CD8-positive, alpha-beta memory T cell (primary cell): ENCODE measurements around the gene SNRK. TPM values are rescaled to one million over a fixed set of nuclear protein-coding genes. Genes with fewer than 3 reads are reported as not detected.

Experiments used
- CTCF ChIA-PET: fragments of 350-600 bp; sonication (Branson Sonifier 250); formaldehyde crosslinking; loops from one replicate; lab custom pipeline; 2021; ENCODE audit warnings: antibody characterized with exemption; lab: Charles Lee
- POLR2A ChIA-PET: fragments of 350-600 bp; sonication (Branson Sonifier 250); formaldehyde crosslinking; loops from one replicate; lab custom pipeline; 2021; ENCODE audit warnings: antibody characterized with exemption; lab: Charles Lee
- DNase-seq, 5 donors: peaks; one replicate each; pipeline versions ENCODE4 v3.0.0 to v3.0.0-alpha.2; 2020 to 2022; ENCODE audit warnings: mixed read lengths in 1 of 5
- H3K27ac ChIP-seq: one replicate; pipeline ENCODE4 v1.7.0; 2013; ENCODE audit warnings: low read depth, mild to moderate bottlenecking, low read length, moderate library complexity
- H3K27me3 ChIP-seq: 2 replicates; pipeline ENCODE4 v1.7.0; 2013; ENCODE audit warnings: low read length, mild to moderate bottlenecking; ENCODE audit not compliant: insufficient read depth, poor library complexity, severe bottlenecking
- H3K36me3 ChIP-seq: 2 replicates; pipeline ENCODE4 v1.7.0; 2013; ENCODE audit warnings: mild to moderate bottlenecking, low read length, moderate library complexity; ENCODE audit not compliant: insufficient read depth
- H3K4me1 ChIP-seq: 2 replicates; pipeline ENCODE4 v1.7.0; 2013; ENCODE audit warnings: mild to moderate bottlenecking, low read length, moderate library complexity; ENCODE audit not compliant: insufficient read depth
- H3K4me3 ChIP-seq: 2 replicates; pipeline ENCODE4 v1.7.0; 2013; ENCODE audit warnings: mild to moderate bottlenecking, low read length
- H3K9me3 ChIP-seq: 2 replicates; pipeline ENCODE4 v1.7.0; 2013; ENCODE audit warnings: mild to moderate bottlenecking, low read length
- H3K27ac Mint-ChIP-seq, 8 donors: one replicate each; pipeline ENCODE4 v1.8.0; 2020 to 2021; ENCODE audit warnings: mixed read lengths in 8 of 8, mild to moderate bottlenecking in 6 of 8, inconsistent platforms in 3 of 8, moderate library complexity in 3 of 8
- H3K27me3 Mint-ChIP-seq, 2 donors: one replicate each; pipeline ENCODE4 v1.8.0; 2020 to 2021; ENCODE audit warnings: mixed read lengths in 2 of 2, mild to moderate bottlenecking in 1 of 2, moderate library complexity in 1 of 2
- H3K36me3 Mint-ChIP-seq, 3 donors: one replicate each; pipeline ENCODE4 v1.8.0; 2020 to 2021; ENCODE audit warnings: mixed read lengths in 3 of 3, inconsistent platforms in 1 of 3, mild to moderate bottlenecking in 1 of 3
- H3K4me1 Mint-ChIP-seq, 3 donors: one replicate each; pipeline ENCODE4 v1.8.0; 2020 to 2021; ENCODE audit warnings: mixed read lengths in 3 of 3, inconsistent platforms in 1 of 3, mild to moderate bottlenecking in 1 of 3
- H3K4me3 Mint-ChIP-seq, 7 donors: one replicate each; pipeline ENCODE4 v1.8.0; 2020 to 2021; ENCODE audit warnings: mixed read lengths in 7 of 7, mild to moderate bottlenecking in 6 of 7, moderate library complexity in 4 of 7, inconsistent platforms in 2 of 7
- H3K9me3 Mint-ChIP-seq, 5 donors: one replicate each; pipeline ENCODE4 v1.8.0; 2020 to 2022; ENCODE audit warnings: mixed read lengths in 5 of 5, mild to moderate bottlenecking in 3 of 5, moderate library complexity in 2 of 5, inconsistent platforms in 1 of 5
- polyA plus RNA-seq: library from polyadenylated mRNA; unstranded; fragments of 300-500 nt; fragmentation: Illumina TruSeq; gene quantifications from one replicate; pipeline ENCODE4 v1.2.3, GENCODE V29; 2021
- total RNA-seq, 2 experiments: library from RNA; stranded (reverse); gene quantifications; one replicate each; pipeline ENCODE4 v1.2.3, GENCODE V29; 2021

Gene SNRK
- total and polyA plus RNA-seq, 3 experiments from 2014 or later = 34.2 to 55.1 (median 35.9) TPM

- CTCF ChIA-PET = no interaction called here
- H3K9me3 ChIP-seq = no peaks in the 10 kb centered on the region
- no peak overlapping the region for H3K4me3 ChIP-seq
- Mint-ChIP-seq H3K4me1 (peaks cover 0 to 8% (median 0%) of the 10 kb centered on the region in 3 donors), H3K4me3 (no peak overlapping the region), H3K27me3 (no peaks in the 10 kb centered on the region), H3K27ac (no peak overlapping the region), H3K36me3 (peaks cover 0 to 7% (median 0%) of the 10 kb centered on the region in 3 donors), H3K9me3 (no peaks in the 10 kb centered on the region)
- no peak overlapping the region for H3K27ac ChIP-seq
- H3K4me1 ChIP-seq = no peaks in the 10 kb centered on the region
- no peaks in the 10 kb centered on the region for H3K27me3 ChIP-seq
- no peak for DNase-seq
- H3K36me3 ChIP-seq = no peaks in the 10 kb centered on the region
- POLR2A ChIA-PET = no interaction called here
Observed at GRCh38 chr3:43279082-43279481, 7.3 kb upstream of the SNRK start.

- Mint-ChIP-seq H3K4me1 (peaks cover 0 to 8% (median 0%) of the 10 kb centered on the region in 3 donors), H3K36me3 (peaks cover 0 to 7% (median 0%) of the 10 kb centered on the region in 3 donors), H3K27ac (no peak overlapping the region), H3K4me3 (peak overlapping the region in 1 of 7 donors; percentile 32), H3K9me3 (no peaks in the 10 kb centered on the region), H3K27me3 (no peaks in the 10 kb centered on the region)
- Histone ChIP-seq H3K27me3 (no peaks in the 10 kb centered on the region), H3K4me1 (no peaks in the 10 kb centered on the region), H3K27ac (no peak overlapping the region), H3K9me3 (no peaks in the 10 kb centered on the region), H3K36me3 (no peaks in the 10 kb centered on the region), H3K4me3 (no peak overlapping the region)
- no peak for DNase-seq
- ChIA-PET POLR2A (no interaction called here), CTCF (interaction anchor here (0.7 kb wide), 1 partner anchor 56 kb away, joined by 4 read pairs; no protein-coding TSS in a partner anchor)
Observed at GRCh38 chr3:43279532-43279931, 6.8 kb upstream of the SNRK start.

- CTCF ChIA-PET = no interaction called here
- peaks cover 2 to 12% (median 4%) of the 10 kb centered on the region in 3 donors for H3K4me1 Mint-ChIP-seq
Observed at GRCh38 chr3:43281020-43281419, 5.3 kb upstream of the SNRK start.

GRCh38 chr3:43284171-43284570, 2.2 kb upstream of the SNRK start:
- Mint-ChIP-seq H3K9me3 (no peaks in the 10 kb centered on the region), H3K36me3 (peaks cover 5 to 22% (median 12%) of the 10 kb centered on the region in 3 donors), H3K27me3 (peaks cover 0 to 1% of the 10 kb centered on the region in 2 donors), H3K4me3 (peak overlapping the region in 2 of 7 donors; percentile 52 to 66), H3K4me1 (peaks cover 12 to 16% (median 15%) of the 10 kb centered on the region in 3 donors), H3K27ac (peak overlapping the region in 5 of 8 donors; percentile 9 to 99 (median 50))
- no peak overlapping the region for H3K27ac ChIP-seq
- peaks cover 11% of the 10 kb centered on the region for H3K4me1 ChIP-seq
- no peak overlapping the region for H3K4me3 ChIP-seq
- no peaks in the 10 kb centered on the region for H3K9me3 ChIP-seq
- H3K36me3 ChIP-seq = no peaks in the 10 kb centered on the region
- ChIA-PET POLR2A (no interaction called here), CTCF (no interaction called here)
- H3K27me3 ChIP-seq = no peaks in the 10 kb centered on the region
- no peak for DNase-seq

More at GRCh38 chr3:43281020-43281419, 5.3 kb upstream of the SNRK start:
- Mint-ChIP-seq H3K27me3 (no peaks in the 10 kb centered on the region), H3K4me3 (peak overlapping the region in 1 of 7 donors; percentile 33), H3K27ac (no peak overlapping the region), H3K9me3 (no peaks in the 10 kb centered on the region), H3K36me3 (peaks cover 0 to 7% (median 0%) of the 10 kb centered on the region in 3 donors)
- H3K27me3 ChIP-seq = no peaks in the 10 kb centered on the region
- peaks cover 6% of the 10 kb centered on the region for H3K4me1 ChIP-seq
- no peak overlapping the region for H3K4me3 ChIP-seq
- no peak overlapping the region for H3K27ac ChIP-seq
- POLR2A ChIA-PET = no interaction called here
- no peaks in the 10 kb centered on the region for H3K9me3 ChIP-seq
- no peak for DNase-seq
- H3K36me3 ChIP-seq = no peaks in the 10 kb centered on the region

GRCh38 chr3:43285644-43286043, 696 bp upstream of the SNRK start:
- no peak overlapping the region for H3K4me3 ChIP-seq
- H3K9me3 ChIP-seq = no peaks in the 10 kb centered on the region
- no peak overlapping the region for H3K27ac ChIP-seq
- no peaks in the 10 kb centered on the region for H3K9me3 Mint-ChIP-seq
- peaks cover 6 to 34% (median 13%) of the 10 kb centered on the region in 3 donors for H3K36me3 Mint-ChIP-seq
- peaks cover 26% of the 10 kb centered on the region for H3K4me1 ChIP-seq
- no peaks in the 10 kb centered on the region for H3K36me3 ChIP-seq
- CTCF ChIA-PET = interaction anchor here (0.9 to 2.8 kb wide), 8 partner anchors 11 to 200 kb away, joined by 3 to 12 read pairs (median 5); no protein-coding TSS in a partner anchor
- peak overlapping the region; percentile 42 to 100 (median 100) for H3K27ac Mint-ChIP-seq
- H3K4me1 Mint-ChIP-seq = peaks cover 25 to 31% (median 30%) of the 10 kb centered on the region in 3 donors
- H3K27me3 Mint-ChIP-seq = peaks cover 0 to 1% of the 10 kb centered on the region in 2 donors
- H3K27me3 ChIP-seq = no peaks in the 10 kb centered on the region
- DNase-seq = no peak
- peak overlapping the region; percentile 98 to 100 (median 99) for H3K4me3 Mint-ChIP-seq
- POLR2A ChIA-PET = interaction anchor here (0.6 to 2.3 kb wide), 6 partner anchors 12 to 103 kb away, joined by 3 to 29 read pairs (median 4); no protein-coding TSS in a partner anchor

- peak overlapping the region; percentile 82 for H3K27ac ChIP-seq
- H3K4me1 Mint-ChIP-seq = peaks cover 39 to 44% (median 43%) of the 10 kb centered on the region in 3 donors
Observed at GRCh38 chr3:43286841-43287499, 630 bp downstream of the SNRK start.

GRCh38 chr3:43287500-43287873, 1.1 kb downstream of the SNRK start:
- Mint-ChIP-seq H3K36me3 (peaks cover 6 to 50% (median 16%) of the 10 kb centered on the region in 3 donors), H3K27me3 (peaks cover 0 to 1% of the 10 kb centered on the region in 2 donors), H3K9me3 (no peaks in the 10 kb centered on the region), H3K4me3 (peak overlapping the region; percentile 92 to 100 (median 97)), H3K27ac (peak overlapping the region; percentile 96 to 99 (median 98)), H3K4me1 (peaks cover 44 to 50% (median 48%) of the 10 kb centered on the region in 3 donors)
- Histone ChIP-seq H3K27me3 (no peaks in the 10 kb centered on the region), H3K27ac (peak overlapping the region; percentile 82), H3K4me3 (peak overlapping the region; percentile 94), H3K9me3 (no peaks in the 10 kb centered on the region), H3K36me3 (no peaks in the 10 kb centered on the region), H3K4me1 (peaks cover 44% of the 10 kb centered on the region)
- ChIA-PET CTCF (interaction anchor here (1.0 to 2.2 kb wide), 4 partner anchors 9 to 123 kb away, joined by 3 to 12 read pairs (median 6); no protein-coding TSS in a partner anchor), POLR2A (interaction anchor here (0.7 to 2.3 kb wide), 6 partner anchors 10 to 191 kb away, joined by 3 to 29 read pairs (median 4); no protein-coding TSS in a partner anchor)
- DNase-seq = no peak

More at GRCh38 chr3:43286841-43287499, 630 bp downstream of the SNRK start:
- POLR2A ChIA-PET = interaction anchor here (0.7 to 2.3 kb wide), 8 partner anchors 10 to 192 kb away, joined by 3 to 29 read pairs (median 4); no protein-coding TSS in a partner anchor
- peak overlapping the region; percentile 94 for H3K4me3 ChIP-seq
- no peaks in the 10 kb centered on the region for H3K36me3 ChIP-seq
- DNase-seq = peak in 3 of 5 donors; percentile 17 to 44 (median 33)
- H3K4me3 Mint-ChIP-seq = peak overlapping the region; percentile 92 to 100 (median 97)
- peaks cover 39% of the 10 kb centered on the region for H3K4me1 ChIP-seq
- H3K27me3 Mint-ChIP-seq = peaks cover 0 to 1% of the 10 kb centered on the region in 2 donors
- peaks cover 6 to 47% (median 15%) of the 10 kb centered on the region in 3 donors for H3K36me3 Mint-ChIP-seq
- peak overlapping the region; percentile 96 to 99 (median 98) for H3K27ac Mint-ChIP-seq
- no peaks in the 10 kb centered on the region for H3K9me3 ChIP-seq
- no peaks in the 10 kb centered on the region for H3K27me3 ChIP-seq
- CTCF ChIA-PET = interaction anchor here (0.9 to 2.8 kb wide), 9 partner anchors 10 to 198 kb away, joined by 3 to 12 read pairs (median 6); no protein-coding TSS in a partner anchor
- no peaks in the 10 kb centered on the region for H3K9me3 Mint-ChIP-seq
